Osteocyte (in vitro differentiated cells): Measurements from ENCODE around the gene KIF16B. TPM values are rescaled to one million over a fixed set of nuclear protein-coding genes. Genes with fewer than 3 reads are reported as not detected.

ENCODE experiments used
- DNase-seq: peaks from one replicate; pipeline ENCODE4 v3.0.0; 2021; ENCODE audit warnings: mixed read lengths; ENCODE audit not compliant: unreplicated experiment; ENCODE audit errors: extremely low spot score
- H3K27ac Mint-ChIP-seq: one replicate; pipeline ENCODE4 v1.8.0; 2021; ENCODE audit warnings: mild to moderate bottlenecking, mixed read lengths; ENCODE audit not compliant: unreplicated experiment
- H3K27me3 Mint-ChIP-seq: one replicate; pipeline ENCODE4 v1.8.0; 2021; ENCODE audit warnings: mixed read lengths; ENCODE audit not compliant: unreplicated experiment
- H3K36me3 Mint-ChIP-seq: one replicate; pipeline ENCODE4 v1.8.0; 2021; ENCODE audit warnings: mixed read lengths; ENCODE audit not compliant: unreplicated experiment
- H3K4me1 Mint-ChIP-seq: one replicate; pipeline ENCODE4 v1.8.0; 2021; ENCODE audit warnings: mixed read lengths; ENCODE audit not compliant: unreplicated experiment
- H3K4me3 Mint-ChIP-seq: one replicate; pipeline ENCODE4 v1.8.0; 2021; ENCODE audit warnings: mild to moderate bottlenecking, moderate library complexity, mixed read lengths; ENCODE audit not compliant: unreplicated experiment
- H3K9me3 Mint-ChIP-seq: one replicate; pipeline ENCODE4 v1.8.0; 2021; ENCODE audit warnings: mixed read lengths; ENCODE audit not compliant: unreplicated experiment
- CTCF ChIP-seq: fragments of 200-600 bp; sonication (generic); IDR thresholded peaks from 2 replicates; pipeline ENCODE4 v1.5.0; 2021; ENCODE audit warnings: antibody characterized with exemption, mild to moderate bottlenecking, moderate library complexity
- total RNA-seq: library from RNA; stranded (reverse); gene quantifications from 2 replicates; pipeline ENCODE4 v1.2.1, GENCODE V29; 2021

KIF16B gene
- total RNA-seq, 1 donor from 2014 or later = 10.2 TPM

- no peaks in the 10 kb centered on the region for H3K27me3 Mint-ChIP-seq
- DNase-seq = no peak
- H3K9me3 Mint-ChIP-seq = peaks cover 13% of the 10 kb centered on the region
- TF ChIP-seq CTCF = no peak
- H3K4me1 Mint-ChIP-seq = peaks cover 5% of the 10 kb centered on the region
- H3K27ac Mint-ChIP-seq = no peak overlapping the region
- peaks cover 15% of the 10 kb centered on the region for H3K36me3 Mint-ChIP-seq
- no peak overlapping the region for H3K4me3 Mint-ChIP-seq
Measured at GRCh38 chr20:16410626-16411025, 162.6 kb downstream of the KIF16B start.

DNA sequence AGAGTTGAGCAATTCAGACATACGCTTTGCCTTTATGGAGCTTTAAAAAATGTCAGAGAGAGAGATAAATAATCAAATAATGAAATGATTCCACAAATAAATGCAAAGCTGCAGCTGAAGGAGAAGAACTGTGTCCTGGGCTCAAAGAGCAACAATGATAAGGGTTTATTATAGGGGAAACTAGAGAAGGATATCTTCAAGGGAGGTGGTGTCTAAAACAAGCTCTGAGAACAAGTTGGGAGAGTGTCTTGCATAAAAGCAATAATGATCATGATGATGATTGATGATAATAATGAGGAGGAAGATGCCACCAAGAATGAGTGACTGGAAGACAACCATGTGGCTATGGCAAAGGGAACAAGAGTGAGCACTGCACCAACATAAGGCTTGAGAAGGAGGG, 164.3 kb downstream of the KIF16B start:
- TF ChIP-seq CTCF = no peak
- no peak overlapping the region for H3K27ac Mint-ChIP-seq
- peaks cover 13% of the 10 kb centered on the region for H3K9me3 Mint-ChIP-seq
- peaks cover 5% of the 10 kb centered on the region for H3K4me1 Mint-ChIP-seq
- H3K36me3 Mint-ChIP-seq = peaks cover 22% of the 10 kb centered on the region
- no peak for DNase-seq
- no peaks in the 10 kb centered on the region for H3K27me3 Mint-ChIP-seq
- no peak overlapping the region for H3K4me3 Mint-ChIP-seq

- no peak for TF ChIP-seq CTCF
- H3K9me3 Mint-ChIP-seq = peaks cover 13% of the 10 kb centered on the region
- H3K4me1 Mint-ChIP-seq = peaks cover 5% of the 10 kb centered on the region
- H3K36me3 Mint-ChIP-seq = peaks cover 22% of the 10 kb centered on the region
- no peak overlapping the region for H3K4me3 Mint-ChIP-seq
- no peak for DNase-seq
- no peak overlapping the region for H3K27ac Mint-ChIP-seq
- H3K27me3 Mint-ChIP-seq = no peaks in the 10 kb centered on the region
Measured at GRCh38 chr20:16407251-16408067, 165.8 kb downstream of the KIF16B start.

- H3K4me3 Mint-ChIP-seq = no peak overlapping the region
- no peak for TF ChIP-seq CTCF
- H3K27me3 Mint-ChIP-seq = no peaks in the 10 kb centered on the region
- no peak overlapping the region for H3K27ac Mint-ChIP-seq
- H3K36me3 Mint-ChIP-seq = peaks cover 18% of the 10 kb centered on the region
- DNase-seq = no peak
- H3K9me3 Mint-ChIP-seq = no peaks in the 10 kb centered on the region
- peaks cover 5% of the 10 kb centered on the region for H3K4me1 Mint-ChIP-seq
Measured at GRCh38 chr20:16405254-16405653, 168.0 kb downstream of the KIF16B start.

DNA sequence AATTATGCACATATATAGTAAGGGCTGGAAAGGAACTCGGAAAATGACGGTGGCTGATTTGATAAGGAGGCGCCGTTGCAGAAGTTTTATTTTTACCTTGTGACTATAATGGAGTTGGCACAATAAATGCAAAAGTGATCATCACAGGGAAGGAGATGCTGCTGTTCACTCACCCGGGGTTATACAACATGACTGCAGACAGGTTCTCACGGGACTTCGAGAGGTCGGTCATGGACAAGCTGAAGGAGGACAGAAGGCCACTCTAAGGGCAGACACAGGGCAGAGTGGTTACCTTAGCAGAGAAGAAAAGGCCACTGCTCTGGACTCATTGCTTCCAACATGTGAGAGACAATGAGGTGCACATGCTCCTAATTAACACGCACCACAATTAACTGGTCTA, 168.6 kb downstream of the KIF16B start:
- H3K27ac Mint-ChIP-seq = no peak overlapping the region
- no peaks in the 10 kb centered on the region for H3K27me3 Mint-ChIP-seq
- no peaks in the 10 kb centered on the region for H3K9me3 Mint-ChIP-seq
- no peak for TF ChIP-seq CTCF
- peaks cover 5% of the 10 kb centered on the region for H3K4me1 Mint-ChIP-seq
- H3K36me3 Mint-ChIP-seq = peaks cover 23% of the 10 kb centered on the region
- DNase-seq = no peak
- H3K4me3 Mint-ChIP-seq = no peak overlapping the region
